Endothelial cell (in vitro differentiated cells): Measurements from ENCODE around the gene EML3. TPM values are rescaled to one million over a fixed set of nuclear protein-coding genes. Genes with fewer than 3 reads are reported as not detected.
"Not testable (repeated sequence)": the region's sequence is repeated elsewhere in the genome, so short reads cannot be mapped to it uniquely, and the experiment has no call there.

Experiments
- DNase-seq: peaks from one replicate; pipeline ENCODE4 v3.0.0; 2021; ENCODE audit warnings: low spot score
- H3K27ac Mint-ChIP-seq: one replicate; pipeline ENCODE4 v1.8.0; 2021; ENCODE audit warnings: mixed read lengths, inconsistent platforms; ENCODE audit not compliant: unreplicated experiment
- H3K27me3 Mint-ChIP-seq: one replicate; pipeline ENCODE4 v1.8.0; 2021; ENCODE audit warnings: mild to moderate bottlenecking, moderate library complexity, mixed read lengths, inconsistent platforms; ENCODE audit not compliant: unreplicated experiment
- H3K36me3 Mint-ChIP-seq: one replicate; pipeline ENCODE4 v1.8.0; 2021; ENCODE audit warnings: mild to moderate bottlenecking, low read depth, mixed read lengths, inconsistent platforms; ENCODE audit not compliant: unreplicated experiment
- H3K4me1 Mint-ChIP-seq: one replicate; pipeline ENCODE4 v1.8.0; 2021; ENCODE audit warnings: mild to moderate bottlenecking, mixed read lengths, inconsistent platforms; ENCODE audit not compliant: unreplicated experiment
- H3K4me3 Mint-ChIP-seq: one replicate; pipeline ENCODE4 v1.8.0; 2021; ENCODE audit warnings: mild to moderate bottlenecking, mixed read lengths, inconsistent platforms; ENCODE audit not compliant: unreplicated experiment
- H3K9me3 Mint-ChIP-seq: one replicate; pipeline ENCODE4 v1.8.0; 2021; ENCODE audit warnings: mixed read lengths, inconsistent platforms; ENCODE audit not compliant: unreplicated experiment
- CTCF ChIP-seq: fragments of 200-600 bp; sonication (generic); IDR thresholded peaks from one replicate; pipeline ENCODE4 v1.5.0; 2021; ENCODE audit warnings: antibody characterized with exemption; ENCODE audit not compliant: unreplicated experiment
- total RNA-seq: library from RNA; stranded (reverse); fragmentation: NEBNext Ultra II Directional; extraction: Animal tissue kit (Norgen Biotek cat#: 25700); gene quantifications from one replicate; pipeline ENCODE4 v1.2.1, GENCODE V29; 2021; ENCODE audit not compliant: unreplicated experiment

The EML3 gene
- total RNA-seq, 1 donor from 2014 or later = 98.6 TPM

GRCh38 chr11:62560566-62561103, 51.9 kb downstream of the EML3 start:
- peaks cover 33% of the 10 kb centered on the region for H3K4me1 Mint-ChIP-seq
- no peaks in the 10 kb centered on the region for H3K9me3 Mint-ChIP-seq
- peak; percentile 83 for DNase-seq
- H3K36me3 Mint-ChIP-seq = peaks cover 19% of the 10 kb centered on the region
- peak; percentile 57 for TF ChIP-seq CTCF
- peaks cover 14% of the 10 kb centered on the region for H3K27me3 Mint-ChIP-seq
- H3K4me3 Mint-ChIP-seq = no peak overlapping the region
- peak overlapping the region; percentile 10 for H3K27ac Mint-ChIP-seq

- not testable (repeated sequence) for DNase-seq, H3K9me3 Mint-ChIP-seq
- Mint-ChIP-seq H3K4me3 (peak overlapping the region; percentile 50), H3K4me1 (peaks cover 38% of the 10 kb centered on the region), H3K36me3 (peaks cover 15% of the 10 kb centered on the region), H3K27ac (peak overlapping the region; percentile 42), H3K27me3 (peaks cover 14% of the 10 kb centered on the region)
Observed at GRCh38 chr11:62559626-62560025, 52.9 kb downstream of the EML3 start.

- no peak for TF ChIP-seq CTCF
- H3K36me3 Mint-ChIP-seq = peaks cover 15% of the 10 kb centered on the region
- H3K27me3 Mint-ChIP-seq = peaks cover 18% of the 10 kb centered on the region
- H3K4me3 Mint-ChIP-seq = no peak overlapping the region
- H3K4me1 Mint-ChIP-seq = peaks cover 42% of the 10 kb centered on the region
- peak overlapping the region; percentile 21 for H3K27ac Mint-ChIP-seq
- H3K9me3 Mint-ChIP-seq = no peaks in the 10 kb centered on the region
- DNase-seq = no peak
Observed at GRCh38 chr11:62559204-62559603, 53.4 kb downstream of the EML3 start.

GRCh38 chr11:62558669-62559068, 53.9 kb downstream of the EML3 start:
- DNase-seq = no peak
- Mint-ChIP-seq H3K27me3 (peaks cover 20% of the 10 kb centered on the region), H3K4me1 (peaks cover 47% of the 10 kb centered on the region), H3K9me3 (no peaks in the 10 kb centered on the region), H3K27ac (peak overlapping the region; percentile 18), H3K36me3 (peaks cover 15% of the 10 kb centered on the region), H3K4me3 (no peak overlapping the region)
- no peak for TF ChIP-seq CTCF

GRCh38 chr11:62556875-62557631, 55.5 kb downstream of the EML3 start:
- Mint-ChIP-seq H3K27me3 (peaks cover 22% of the 10 kb centered on the region), H3K36me3 (peaks cover 19% of the 10 kb centered on the region)

More at GRCh38 chr11:62556875-62557631, 55.5 kb downstream of the EML3 start:
- H3K4me3 Mint-ChIP-seq = peak overlapping the region; percentile 60
- no peaks in the 10 kb centered on the region for H3K9me3 Mint-ChIP-seq
- H3K4me1 Mint-ChIP-seq = peaks cover 59% of the 10 kb centered on the region
- TF ChIP-seq CTCF = no peak
- H3K27ac Mint-ChIP-seq = peak overlapping the region; percentile 94
- no peak for DNase-seq
